Erythroblast (primary cell): Measurements from ENCODE around the gene PLCL1.

Experiments used
- GATA1 ChIP-seq: IDR thresholded peaks from 2 replicates; pipeline ENCODE4 v1.6.1; 2011; ENCODE audit warnings: low read depth, mild to moderate bottlenecking, control low read depth, low read length, moderate library complexity
- POLR2A ChIP-seq: IDR thresholded peaks from 2 replicates; pipeline ENCODE4 v1.6.1; 2011; ENCODE audit warnings: mild to moderate bottlenecking, low read length

DNA sequence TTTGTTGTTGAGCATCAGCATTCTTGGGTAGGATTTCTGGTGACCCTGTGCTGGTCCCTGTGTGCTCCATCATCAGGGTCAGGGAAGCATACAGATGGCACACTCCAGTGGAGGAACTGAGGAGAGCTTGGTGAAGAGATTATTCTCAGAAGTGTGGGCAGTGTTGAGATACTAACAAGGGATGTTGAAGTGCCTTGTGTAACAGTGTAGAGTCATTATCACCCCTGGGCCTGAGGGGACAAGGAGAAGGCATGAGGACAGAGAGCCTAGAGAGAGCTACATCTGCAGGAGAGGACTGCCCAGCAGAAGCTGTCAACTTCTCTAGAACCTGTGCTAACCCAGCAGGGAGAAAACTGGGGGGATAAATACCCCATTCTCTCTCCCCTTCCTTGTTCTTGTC, 189.0 kb downstream of the PLCL1 start:
- TF ChIP-seq POLR2A (no peak), GATA1 (no peak)
